GM15510 (cell line): ENCODE data around the gene ABCB8.
A peak's percentile ranks its signal among the peaks of the same experiment; 100 is the strongest.

ENCODE experiments used
- POLR2A ChIP-seq: IDR thresholded peaks from 3 replicates; pipeline ENCODE4 v1.6.1; 2011; ENCODE audit warnings: borderline replicate concordance; ENCODE audit not compliant: insufficient read length; ENCODE audit errors: extremely low read depth

Gene ABCB8

DNA sequence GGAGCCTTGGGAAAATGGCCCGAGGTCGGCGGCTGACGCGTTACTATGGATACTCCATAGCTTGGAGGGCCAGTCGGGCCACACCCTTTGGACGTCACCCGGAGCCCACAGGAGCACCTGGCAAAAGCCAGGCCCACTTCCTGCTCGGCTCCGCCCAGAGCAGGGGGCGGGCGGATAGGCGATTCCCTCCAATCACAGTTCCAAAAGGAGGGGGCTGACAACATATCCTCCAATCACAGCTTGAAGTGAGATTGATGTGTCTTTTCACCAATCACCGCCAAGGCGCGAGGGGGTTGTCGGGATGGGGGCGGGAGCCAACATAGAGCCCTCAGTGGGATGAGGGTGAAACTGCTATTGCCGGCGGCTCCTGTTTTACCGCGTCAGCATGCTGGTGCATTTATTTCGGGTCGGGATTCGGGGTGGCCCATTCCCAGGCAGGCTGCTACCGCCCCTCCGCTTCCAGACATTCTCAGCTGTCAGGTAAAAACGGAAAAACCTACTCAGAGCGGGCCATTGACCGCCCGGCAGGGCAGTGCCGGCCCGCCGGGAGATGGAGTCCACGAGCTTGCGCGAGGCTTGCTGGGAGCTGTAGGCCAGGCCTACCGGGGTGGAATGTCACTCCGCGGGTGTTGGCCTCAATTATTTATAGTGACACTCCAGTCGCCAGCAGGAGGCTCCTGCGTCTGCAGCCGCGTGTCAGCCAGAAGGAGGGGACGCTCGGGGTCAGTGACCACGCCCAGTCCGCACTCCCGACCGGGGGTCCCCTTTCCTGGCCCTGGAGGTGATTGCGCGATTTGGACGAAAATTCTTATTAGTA lies at the start of gene ABCB8:
ABCB8 (plus strand) TSS at position 320 of the 817 bp plus-strand sequence; CDS start at position 386, 66 bp downstream.
- TF ChIP-seq POLR2A: peak; percentile 59

DNA sequence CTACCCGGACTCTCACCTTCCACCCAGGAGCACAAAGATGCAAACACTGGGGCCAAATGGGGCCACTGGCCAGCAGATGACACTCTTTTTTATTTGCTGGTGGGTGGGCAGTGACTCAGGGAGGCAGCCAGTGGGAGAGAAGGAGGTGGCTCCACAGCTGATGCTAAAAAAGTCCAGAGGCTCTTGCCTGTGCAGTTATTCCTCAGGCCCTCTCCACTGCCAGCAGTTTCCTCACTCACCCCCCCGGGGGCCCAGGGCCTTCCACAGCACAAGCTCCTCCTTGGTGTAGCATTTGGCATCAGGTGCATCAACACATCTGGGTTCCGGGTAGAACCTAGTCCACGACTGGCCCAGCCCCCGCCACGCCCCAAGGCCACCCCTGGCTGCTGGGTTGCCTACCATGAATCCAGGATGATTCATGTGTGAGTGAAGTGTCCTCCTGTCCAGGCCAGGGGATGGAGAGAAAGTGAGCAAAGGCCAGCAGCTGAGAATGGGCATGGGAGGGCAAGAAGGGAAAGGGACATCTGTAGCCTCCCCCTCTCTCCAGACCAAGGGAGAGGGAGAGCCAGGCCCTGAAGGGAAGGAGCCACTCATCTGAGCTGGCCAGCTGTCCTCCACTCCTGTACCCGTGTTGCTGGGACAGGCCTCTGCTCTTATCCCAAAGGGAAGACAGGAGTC lies 48.4 kb upstream of the ABCB8 start:
- no peak for TF ChIP-seq POLR2A

DNA sequence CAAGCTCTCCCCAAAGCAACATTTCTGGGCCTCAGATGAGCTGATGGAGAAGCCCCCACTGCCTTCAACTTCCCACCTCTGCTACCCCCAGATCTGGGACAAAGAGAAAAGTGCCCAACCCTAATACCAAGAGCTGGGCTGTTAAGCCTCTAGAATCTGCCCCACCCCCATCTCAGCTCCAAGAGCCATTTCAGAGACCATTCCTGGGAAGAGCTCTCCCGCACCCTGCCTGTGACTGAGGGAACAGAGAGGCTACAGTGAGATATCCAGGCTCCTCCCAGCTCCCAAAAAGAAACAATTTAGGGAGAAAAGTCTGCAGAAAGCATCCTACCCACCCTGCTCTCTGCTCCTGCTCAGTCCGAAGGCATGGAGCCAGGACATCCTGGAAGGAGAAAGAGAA lies 47.6 kb upstream of the ABCB8 start:
- no peak for TF ChIP-seq POLR2A

DNA sequence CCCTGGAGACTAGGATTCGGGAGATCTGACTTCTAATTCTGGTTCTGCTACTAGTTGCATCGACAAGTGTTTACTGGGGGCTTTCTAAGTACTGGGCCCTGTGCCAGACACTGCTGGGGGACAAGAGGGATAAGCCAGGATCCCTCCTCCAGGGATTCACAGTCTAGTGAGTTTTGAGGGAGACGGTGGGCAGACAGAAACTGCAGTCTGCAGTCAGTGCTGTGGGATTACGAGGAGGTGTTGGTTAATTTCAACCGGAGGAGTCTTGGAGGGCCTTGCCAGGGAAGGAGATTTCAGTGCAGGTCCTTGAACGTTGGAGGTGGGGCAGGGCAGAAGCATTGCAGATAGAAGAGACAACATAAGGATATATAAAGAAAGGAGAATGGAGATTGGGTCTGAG lies 46.6 kb upstream of the ABCB8 start:
- TF ChIP-seq POLR2A: no peak

DNA sequence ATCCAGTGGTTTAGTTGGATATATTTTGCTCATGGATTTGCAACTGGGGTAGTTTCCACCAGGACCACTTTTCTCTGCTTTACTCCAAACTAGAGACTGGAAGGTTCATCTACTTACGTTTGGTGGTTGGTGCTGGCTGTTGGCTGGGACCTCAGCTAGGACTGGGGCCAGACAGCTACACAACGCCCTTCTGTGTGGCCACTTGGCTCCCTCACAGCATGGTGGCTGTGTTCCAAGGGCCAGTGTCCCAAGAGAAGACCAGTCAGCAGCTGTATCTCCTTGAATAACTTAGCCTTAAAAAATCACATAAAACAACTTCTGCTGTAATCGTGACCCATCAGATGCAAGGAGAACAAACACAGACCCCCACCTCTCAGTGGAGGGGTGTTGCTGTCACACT lies 45.9 kb upstream of the ABCB8 start:
- TF ChIP-seq POLR2A: no peak

DNA sequence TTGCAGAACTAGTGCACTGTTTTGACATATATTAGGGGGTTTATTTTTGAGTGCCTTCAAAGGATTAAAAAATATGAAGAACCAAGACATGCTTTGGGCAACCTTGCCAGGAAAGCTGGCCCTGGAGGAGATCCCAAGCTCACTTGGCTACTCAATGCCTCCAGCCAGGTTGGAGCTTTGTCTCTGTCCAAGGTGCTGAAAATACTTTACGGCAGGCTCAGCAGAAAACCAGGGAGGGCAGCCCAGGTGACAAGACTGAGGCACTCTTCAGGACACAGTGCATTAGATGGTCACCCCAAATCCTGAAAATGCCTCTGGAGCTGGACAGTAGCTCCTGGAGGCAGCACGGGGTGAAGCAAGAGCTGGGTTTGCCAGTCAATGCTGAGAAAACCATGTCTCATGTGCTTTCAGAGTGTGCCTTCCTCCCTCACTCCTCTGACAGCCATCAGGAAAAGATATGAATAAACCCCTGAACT lies 44.3 kb upstream of the ABCB8 start:
- no peak for TF ChIP-seq POLR2A

DNA sequence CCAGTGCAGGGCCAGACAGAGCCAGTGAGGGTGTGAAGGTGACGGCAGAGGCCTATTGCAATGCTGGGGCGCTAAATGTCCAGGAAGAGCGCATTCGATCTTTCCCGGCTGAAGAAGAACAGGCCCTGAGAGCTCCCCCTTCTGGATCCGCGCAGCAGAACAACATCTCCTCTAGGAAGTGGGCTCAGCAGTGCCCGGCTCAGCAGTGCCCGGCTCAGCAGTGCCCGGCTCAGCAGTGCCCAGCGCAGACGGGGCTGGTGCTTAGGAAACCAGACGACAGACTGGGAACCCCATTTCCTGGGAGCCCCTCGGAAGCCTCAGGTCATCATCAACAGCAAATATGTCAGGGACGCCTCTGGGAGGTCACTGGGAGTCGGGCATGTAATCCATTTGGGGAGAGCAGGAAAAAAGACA lies 42.1 kb upstream of the ABCB8 start:
- TF ChIP-seq POLR2A: no peak

DNA sequence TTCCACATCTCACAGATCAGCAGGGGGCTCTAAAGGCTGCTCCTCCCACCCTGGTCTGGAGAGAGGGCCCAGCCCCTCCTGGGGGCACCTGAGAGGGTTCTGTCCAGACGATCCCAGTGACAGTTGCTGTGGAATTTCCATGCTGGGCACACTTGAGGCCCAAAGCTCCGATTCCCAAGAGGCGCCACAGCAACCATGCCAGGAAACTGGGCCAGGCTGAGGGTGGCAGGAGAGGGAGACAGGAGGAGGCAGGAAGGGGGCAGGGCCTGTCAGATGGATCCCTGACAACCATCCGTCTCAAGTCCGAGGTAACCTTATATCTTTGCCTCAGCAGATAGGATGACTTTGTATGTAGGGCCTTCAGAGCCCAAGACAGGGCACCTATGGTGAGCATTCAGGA lies 41.7 kb upstream of the ABCB8 start:
- TF ChIP-seq POLR2A: no peak

DNA sequence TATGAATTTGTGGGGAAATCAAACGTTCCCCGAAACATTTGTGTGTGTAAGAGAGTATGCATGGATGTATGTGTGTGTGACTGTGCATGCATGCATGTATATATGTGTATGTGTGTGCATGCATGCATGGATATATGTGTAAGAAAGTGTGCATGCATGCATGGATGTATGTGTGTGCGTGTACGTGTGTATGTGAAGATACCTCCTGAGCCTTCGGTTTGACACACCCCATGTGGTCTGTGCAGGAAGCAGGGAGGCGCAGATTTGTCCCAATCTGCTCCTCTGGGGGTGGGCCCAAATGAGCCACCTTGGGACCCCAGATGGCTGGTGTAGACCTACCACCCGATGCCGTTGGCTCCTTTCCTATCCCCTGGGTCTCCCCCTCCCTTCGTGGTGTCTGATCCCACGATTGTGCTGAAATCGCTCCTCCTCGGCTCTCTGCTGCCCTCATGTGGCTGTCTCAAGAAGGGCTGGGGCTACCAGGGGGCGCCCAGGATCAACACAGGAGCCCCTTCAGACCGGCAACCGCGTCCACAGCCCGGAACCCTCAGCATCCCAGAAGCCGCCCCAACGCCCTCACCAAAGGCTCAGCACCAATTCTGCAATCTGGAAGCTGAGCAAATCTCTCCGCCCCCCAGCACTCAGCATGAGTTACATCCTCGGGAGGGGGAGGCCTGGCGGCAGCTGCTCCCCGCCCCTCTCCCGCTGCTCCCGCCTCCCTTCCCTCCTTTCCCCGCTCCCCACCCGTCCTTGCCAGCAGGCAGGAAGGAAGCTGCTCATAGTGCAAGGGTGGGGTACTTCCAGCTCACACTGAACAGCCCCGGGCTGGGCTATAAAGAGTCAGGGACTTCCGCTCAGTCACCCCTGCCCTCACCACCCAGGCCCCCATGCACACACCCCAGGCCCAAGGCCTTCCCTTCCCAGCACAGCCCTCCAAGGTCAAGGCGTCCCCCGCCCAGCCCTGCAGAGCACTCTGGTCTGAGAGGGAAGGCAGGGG lies 39.7 kb upstream of the ABCB8 start:
- TF ChIP-seq POLR2A: no peak

DNA sequence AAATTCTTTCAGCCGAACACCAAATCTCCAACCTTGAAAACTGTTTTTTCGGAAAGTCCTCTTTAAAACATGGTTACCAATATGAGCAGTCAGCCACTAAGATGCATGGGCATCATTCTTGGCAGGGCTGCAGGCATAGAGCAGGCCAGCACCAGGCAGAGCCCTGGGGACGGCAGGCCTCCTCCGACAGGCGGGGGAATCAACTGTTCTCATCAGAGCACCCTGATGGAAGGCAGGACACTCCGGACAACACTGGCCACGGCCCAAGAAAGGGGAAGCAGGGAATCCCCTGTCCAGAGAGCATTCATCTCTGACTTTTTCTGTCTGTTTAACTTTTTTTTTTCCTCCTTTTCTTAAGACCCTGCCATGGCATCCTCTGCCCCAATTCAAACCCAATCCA lies 38.8 kb upstream of the ABCB8 start:
- TF ChIP-seq POLR2A: no peak

DNA sequence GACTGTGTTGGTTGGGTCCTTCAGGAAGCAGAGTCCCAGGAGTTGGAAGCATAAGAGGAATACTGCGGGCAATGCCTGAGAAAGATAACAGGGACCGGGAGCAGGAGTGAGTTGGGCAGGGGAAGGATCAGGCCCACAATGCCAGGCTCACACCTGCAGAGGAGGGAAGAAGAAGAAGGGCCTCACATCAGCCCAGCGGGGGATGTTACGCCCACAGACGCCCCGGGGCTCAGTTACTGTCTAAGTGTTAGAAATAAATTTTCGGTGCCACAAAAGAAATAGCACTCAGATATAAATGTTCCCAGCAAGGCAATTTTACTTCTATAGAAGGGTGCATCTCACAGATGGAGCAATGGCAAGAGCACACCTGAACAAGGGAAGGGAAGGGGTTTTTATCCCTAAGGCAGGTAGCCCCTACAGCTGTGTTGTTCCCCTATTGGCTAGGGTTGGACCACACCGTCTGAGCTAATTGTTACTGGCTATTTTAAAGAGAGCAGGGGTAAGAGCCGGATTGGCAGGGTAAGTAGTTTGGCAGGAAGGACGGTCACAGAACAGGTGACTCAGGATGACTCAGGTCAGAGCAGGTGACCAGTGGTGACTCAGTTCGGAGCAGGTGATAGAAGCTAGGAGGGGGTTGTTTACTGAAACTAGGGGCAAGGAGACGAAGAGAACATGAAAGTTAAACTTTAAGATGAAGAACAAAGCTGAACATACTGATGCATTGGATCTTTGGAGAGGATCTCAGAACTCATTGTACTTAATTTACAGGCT lies 37.6 kb upstream of the ABCB8 start, which contains the start of gene NOS3:
NOS3 (plus strand) TSS at position 602 of the 771 bp plus-strand sequence. CDS start 2,787 bp downstream, outside the sequence.
- no peak for TF ChIP-seq POLR2A

DNA sequence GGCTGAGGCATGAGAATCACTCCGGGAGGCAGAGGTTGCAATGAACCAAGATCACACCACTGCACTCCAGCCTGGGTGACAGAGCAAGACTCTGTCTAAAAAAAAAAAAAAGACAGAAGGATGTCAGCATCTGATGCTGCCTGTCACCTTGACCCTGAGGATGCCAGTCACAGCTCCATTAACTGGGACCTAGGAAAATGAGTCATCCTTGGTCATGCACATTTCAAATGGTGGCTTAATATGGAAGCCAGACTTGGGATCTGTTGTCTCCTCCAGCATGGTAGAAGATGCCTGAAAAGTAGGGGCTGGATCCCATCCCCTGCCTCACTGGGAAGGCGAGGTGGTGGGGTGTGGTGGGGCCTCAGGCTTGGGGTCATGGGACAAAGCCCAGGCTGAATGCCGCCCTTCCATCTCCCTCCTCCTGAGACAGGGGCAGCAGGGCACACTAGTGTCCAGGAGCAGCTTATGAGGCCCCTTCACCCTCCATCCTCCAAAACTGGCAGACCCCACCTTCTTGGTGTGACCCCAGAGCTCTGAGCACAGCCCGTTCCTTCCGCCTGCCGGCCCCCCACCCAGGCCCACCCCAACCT lies 36.1 kb upstream of the ABCB8 start:
- TF ChIP-seq POLR2A: no peak

DNA sequence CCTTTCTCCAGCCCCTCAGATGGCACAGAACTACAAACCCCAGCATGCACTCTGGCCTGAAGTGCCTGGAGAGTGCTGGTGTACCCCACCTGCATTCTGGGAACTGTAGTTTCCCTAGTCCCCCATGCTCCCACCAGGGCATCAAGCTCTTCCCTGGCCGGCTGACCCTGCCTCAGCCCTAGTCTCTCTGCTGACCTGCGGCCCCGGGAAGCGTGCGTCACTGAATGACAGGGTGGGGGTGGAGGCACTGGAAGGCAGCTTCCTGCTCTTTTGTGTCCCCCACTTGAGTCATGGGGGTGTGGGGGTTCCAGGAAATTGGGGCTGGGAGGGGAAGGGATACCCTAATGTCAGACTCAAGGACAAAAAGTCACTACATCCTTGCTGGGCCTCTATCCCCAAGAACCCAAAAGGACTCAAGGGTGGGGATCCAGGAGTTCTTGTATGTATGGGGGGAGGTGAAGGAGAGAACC lies 35.4 kb upstream of the ABCB8 start:
- TF ChIP-seq POLR2A: no peak
